ENCODE results near the gene DMD.

DNA sequence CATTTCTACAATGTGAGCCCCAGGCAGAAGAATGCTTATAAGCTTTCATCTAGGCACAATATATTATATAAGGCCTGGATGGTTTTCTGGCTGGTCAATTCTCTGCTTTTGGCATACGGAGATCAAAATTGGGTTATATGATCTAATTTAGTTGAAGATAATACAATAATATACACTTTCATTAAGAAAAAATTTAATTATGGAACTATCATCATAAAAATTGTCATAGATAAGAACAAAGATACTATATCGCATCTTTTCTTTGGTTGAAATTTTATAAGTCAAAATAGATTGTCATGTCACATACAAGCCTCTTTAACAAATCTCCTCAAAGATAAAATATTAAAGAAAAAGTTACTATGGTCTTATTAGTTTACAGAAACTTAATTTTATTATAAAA, 17.1 kb downstream of the DMD start:
- TF ChIP-seq, protein P1, sequence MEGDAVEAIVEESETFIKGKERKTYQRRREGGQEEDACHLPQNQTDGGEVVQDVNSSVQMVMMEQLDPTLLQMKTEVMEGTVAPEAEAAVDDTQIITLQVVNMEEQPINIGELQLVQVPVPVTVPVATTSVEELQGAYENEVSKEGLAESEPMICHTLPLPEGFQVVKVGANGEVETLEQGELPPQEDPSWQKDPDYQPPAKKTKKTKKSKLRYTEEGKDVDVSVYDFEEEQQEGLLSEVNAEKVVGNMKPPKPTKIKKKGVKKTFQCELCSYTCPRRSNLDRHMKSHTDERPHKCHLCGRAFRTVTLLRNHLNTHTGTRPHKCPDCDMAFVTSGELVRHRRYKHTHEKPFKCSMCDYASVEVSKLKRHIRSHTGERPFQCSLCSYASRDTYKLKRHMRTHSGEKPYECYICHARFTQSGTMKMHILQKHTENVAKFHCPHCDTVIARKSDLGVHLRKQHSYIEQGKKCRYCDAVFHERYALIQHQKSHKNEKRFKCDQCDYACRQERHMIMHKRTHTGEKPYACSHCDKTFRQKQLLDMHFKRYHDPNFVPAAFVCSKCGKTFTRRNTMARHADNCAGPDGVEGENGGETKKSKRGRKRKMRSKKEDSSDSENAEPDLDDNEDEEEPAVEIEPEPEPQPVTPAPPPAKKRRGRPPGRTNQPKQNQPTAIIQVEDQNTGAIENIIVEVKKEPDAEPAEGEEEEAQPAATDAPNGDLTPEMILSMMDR (conservative IDR thresholded peaks at IDR 0.05 in 1 of 2, IDR thresholded peaks at IDR 0.05 in 1 of 2; ENCODE audit: low read depth in 1 of 2, low read length in 2 of 2), result no peak
- TF ChIP-seq EZH2 (IDR thresholded peaks at IDR 0.05; ENCODE audit: low read length, missing control alignments), result no peak
